Lung (tissue), 12 donors: ENCODE measurements around the gene ZNF431. TPM values are rescaled to one million over a fixed set of nuclear protein-coding genes. Genes with fewer than 3 reads are reported as not detected.

Experiments used
- ATAC-seq: fragments of 200-7000 bp; cut with Tn5 transposase; one replicate; pipeline ENCODE4 v1.9.1; 2020; ENCODE audit warnings: moderate number of reproducible peaks; ENCODE audit not compliant: insufficient read depth, low FRiP score
- DNase-seq, 3 donors: peaks; one replicate each; pipeline ENCODE4 v3.0.0-alpha.2; 2013 to 2017
- H3K27ac ChIP-seq, 2 donors: one replicate each; pipeline ENCODE4 v1.5.1; 2013; ENCODE audit warnings: mild to moderate bottlenecking in 2 of 2, moderate library complexity in 2 of 2, control low read depth in 1 of 2, inconsistent platforms in 1 of 2, low read depth in 1 of 2, low read length in 1 of 2
- H3K27me3 ChIP-seq, 3 donors: one replicate each; pipeline ENCODE4 v1.5.1; 2013; ENCODE audit warnings: low read length in 2 of 3; ENCODE audit not compliant: control insufficient read depth in 3 of 3, insufficient read depth in 3 of 3
- H3K36me3 ChIP-seq, 4 donors: one replicate each; pipeline ENCODE4 v1.5.1; 2013; ENCODE audit warnings: low read length in 4 of 4, mild to moderate bottlenecking in 1 of 4, moderate library complexity in 1 of 4; ENCODE audit not compliant: control insufficient read depth in 4 of 4, insufficient read depth in 4 of 4
- H3K4me1 ChIP-seq, 5 donors: one replicate each; pipeline ENCODE4 v1.5.1; 2013; ENCODE audit warnings: low read length in 5 of 5, mild to moderate bottlenecking in 2 of 5, moderate library complexity in 1 of 5; ENCODE audit not compliant: control insufficient read depth in 5 of 5, insufficient read depth in 5 of 5
- H3K4me3 ChIP-seq: one replicate; pipeline ENCODE4 v1.5.1; 2013; ENCODE audit warnings: mild to moderate bottlenecking, control low read depth, moderate library complexity
- H3K9ac ChIP-seq, 2 donors: one replicate each; pipeline ENCODE4 v1.5.1; 2013; ENCODE audit warnings: low read length in 2 of 2, control low read depth in 1 of 2; ENCODE audit not compliant: insufficient read depth in 1 of 2
- H3K9me3 ChIP-seq, 4 donors: one replicate each; pipeline ENCODE4 v1.5.1; 2013; ENCODE audit warnings: low read length in 3 of 4, mild to moderate bottlenecking in 1 of 4, moderate library complexity in 1 of 4; ENCODE audit not compliant: control insufficient read depth in 4 of 4, insufficient read depth in 3 of 4
- whole genome bisulfite sequencing, 2 donors: extraction: QIAGEN DNeasy Blood & Tissue Kit; methylation state at CpG; one replicate each; pipeline ENCODE4 v1.1.7; 2013; 5-methylcytosine and 5-hydroxymethylcytosine counted together
- polyA plus RNA-seq, 2 donors: library from polyadenylated mRNA; stranded (reverse); fragments of 200-250 nt; gene quantifications; one replicate each; pipeline ENCODE4 v1.2.1, GENCODE V29; 2013
- total RNA-seq, 2 donors: library from RNA; depleted of rRNA in 1 of 2; stranded (reverse); fragments of >200 nt in 1 of 2; gene quantifications; one replicate each; pipeline ENCODE4 v1.2.1, GENCODE V29; 2014 to 2021
- TF ChIP-seq, protein P1 (sequence below): IDR thresholded peaks from 2 replicates; pipeline ENCODE4 v1.5.1; 2012; ENCODE audit warnings: mild to moderate bottlenecking; ENCODE audit errors: control extremely low read depth, extremely low read depth
- donor health status: control.
- donor health status: control.
- donor health status: Bipolar disorder and iron deficiency.
- donor health status: healthy.
- donor health status: DM: yes; HTN: yes; CAD: no.

ZNF431 gene
- total and polyA plus RNA-seq, 4 donors: 3.5 to 36.2 (median 19.4) TPM

DNA sequence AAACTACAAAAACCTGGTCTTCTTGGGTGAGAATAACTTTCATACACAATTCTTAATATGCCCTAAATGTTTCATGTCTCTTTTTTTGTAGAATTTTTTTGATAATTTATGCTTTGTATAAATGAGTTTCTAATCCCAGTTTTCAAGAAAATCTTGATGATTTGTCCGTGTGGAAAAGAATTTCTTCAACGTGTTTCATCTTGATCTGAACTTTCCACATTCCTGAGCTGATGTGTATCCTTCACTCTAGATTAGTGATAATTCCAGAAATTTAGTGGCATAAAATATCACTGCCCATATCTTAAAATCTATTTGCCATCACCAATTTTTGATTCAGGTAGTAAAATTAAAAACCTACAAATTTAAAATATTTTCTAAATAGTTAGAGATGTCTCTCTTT lies 24.6 kb downstream of the ZNF431 start:
- WGBS, 2 donors: 79 to 92% methylated on average over 2 of the region's 2 CpGs

DNA sequence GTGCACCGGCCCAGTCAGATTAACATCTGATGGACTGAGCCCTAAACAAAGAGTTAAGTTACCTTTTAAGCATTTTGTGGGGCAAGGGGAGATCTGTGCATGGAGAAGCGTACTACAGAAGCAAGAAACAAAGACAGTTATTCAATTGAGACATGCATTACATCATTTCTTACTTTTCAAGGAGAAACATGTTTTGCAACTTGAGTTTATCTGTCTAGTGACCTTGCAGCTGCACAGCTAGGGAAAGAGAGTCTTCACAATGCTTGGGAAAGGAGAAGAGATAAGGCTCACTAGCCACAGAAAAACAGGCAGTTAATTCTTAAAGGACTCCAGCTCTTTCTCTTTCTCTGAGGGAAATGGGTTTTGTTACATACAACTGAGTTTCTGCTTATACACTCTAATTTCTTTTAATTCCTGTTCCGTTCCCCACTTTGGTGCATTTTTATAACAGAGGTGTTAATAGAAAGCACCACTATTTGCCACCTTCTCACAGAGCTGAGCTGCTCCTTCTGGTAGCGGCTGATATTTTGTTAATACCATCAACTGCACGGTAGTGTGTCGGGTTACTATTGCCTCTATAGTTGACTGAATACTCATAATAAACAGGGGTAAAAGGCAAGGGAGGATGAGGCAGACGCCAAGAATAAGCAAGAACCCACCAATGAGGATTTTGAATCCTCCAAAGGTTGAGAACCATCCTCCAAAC lies 55.9 kb downstream of the ZNF431 start:
- WGBS, 2 donors: 56 to 67% methylated on average over 7 of the region's 7 CpGs
- Histone ChIP-seq H3K27me3 (no peaks in the 10 kb centered on the region), H3K4me3 (no peak overlapping the region), H3K4me1 (no peaks in the 10 kb centered on the region), H3K36me3 (no peaks in the 10 kb centered on the region), H3K9ac (no peak overlapping the region), H3K27ac (no peak overlapping the region), H3K9me3 (no peaks in the 10 kb centered on the region)
- ATAC-seq (no peak), DNase-seq (no peak)
- TF ChIP-seq, protein P1, sequence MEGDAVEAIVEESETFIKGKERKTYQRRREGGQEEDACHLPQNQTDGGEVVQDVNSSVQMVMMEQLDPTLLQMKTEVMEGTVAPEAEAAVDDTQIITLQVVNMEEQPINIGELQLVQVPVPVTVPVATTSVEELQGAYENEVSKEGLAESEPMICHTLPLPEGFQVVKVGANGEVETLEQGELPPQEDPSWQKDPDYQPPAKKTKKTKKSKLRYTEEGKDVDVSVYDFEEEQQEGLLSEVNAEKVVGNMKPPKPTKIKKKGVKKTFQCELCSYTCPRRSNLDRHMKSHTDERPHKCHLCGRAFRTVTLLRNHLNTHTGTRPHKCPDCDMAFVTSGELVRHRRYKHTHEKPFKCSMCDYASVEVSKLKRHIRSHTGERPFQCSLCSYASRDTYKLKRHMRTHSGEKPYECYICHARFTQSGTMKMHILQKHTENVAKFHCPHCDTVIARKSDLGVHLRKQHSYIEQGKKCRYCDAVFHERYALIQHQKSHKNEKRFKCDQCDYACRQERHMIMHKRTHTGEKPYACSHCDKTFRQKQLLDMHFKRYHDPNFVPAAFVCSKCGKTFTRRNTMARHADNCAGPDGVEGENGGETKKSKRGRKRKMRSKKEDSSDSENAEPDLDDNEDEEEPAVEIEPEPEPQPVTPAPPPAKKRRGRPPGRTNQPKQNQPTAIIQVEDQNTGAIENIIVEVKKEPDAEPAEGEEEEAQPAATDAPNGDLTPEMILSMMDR: no peak

More for the DNA sequence above, 24.6 kb downstream of the ZNF431 start:
- no peak overlapping the region for H3K9ac ChIP-seq
- TF ChIP-seq, protein P1: no peak
- DNase-seq (no peak), ATAC-seq (no peak)
- peaks cover 3 to 25% (median 10%) of the 10 kb centered on the region in 4 donors for H3K36me3 ChIP-seq
- H3K9me3 ChIP-seq: peaks cover 0 to 7% (median 0%) of the 10 kb centered on the region in 4 donors
- H3K4me3 ChIP-seq: no peak overlapping the region
- no peaks in the 10 kb centered on the region for H3K27me3 ChIP-seq
- H3K27ac ChIP-seq: no peak overlapping the region
- H3K4me1 ChIP-seq: no peaks in the 10 kb centered on the region

DNA sequence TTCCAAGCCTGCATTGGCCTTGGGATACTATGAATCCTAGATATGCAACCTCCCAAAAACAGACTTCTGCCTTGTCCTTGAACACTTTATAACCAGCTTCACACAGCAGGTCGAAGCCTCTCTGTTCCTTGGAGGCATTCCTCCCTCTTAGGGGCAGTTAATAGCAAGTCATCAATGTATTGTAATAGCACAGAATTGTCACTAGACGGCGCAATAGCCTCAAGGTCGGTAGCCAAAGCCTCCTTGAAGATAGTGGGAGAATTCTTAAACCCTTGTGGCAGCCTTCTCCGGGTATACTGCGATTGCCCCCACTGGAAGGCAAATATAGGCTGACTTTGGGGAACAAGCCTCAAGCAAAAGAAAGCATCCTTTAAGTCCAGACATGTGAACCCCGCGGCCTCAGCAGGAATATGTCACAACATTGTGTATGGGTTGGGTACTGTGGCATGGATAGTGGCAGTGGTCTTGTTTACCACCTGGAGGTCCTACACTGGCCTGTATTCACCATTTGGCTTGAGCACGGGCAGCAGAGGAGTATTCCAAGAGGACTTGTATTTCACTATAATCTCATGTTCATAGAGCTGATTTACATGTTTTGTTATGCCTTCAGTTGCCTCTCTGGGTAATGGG lies 61.1 kb downstream of the ZNF431 start:
- DNase-seq (peak; percentile 28 to 75 (median 70)), ATAC-seq (no peak)
- no peaks in the 10 kb centered on the region for H3K4me1 ChIP-seq
- H3K27ac ChIP-seq: no peak overlapping the region
- TF ChIP-seq, protein P1: peak; percentile 58
- H3K36me3 ChIP-seq: no peaks in the 10 kb centered on the region
- 39 to 40% methylated on average over 9 of the region's 9 CpGs for WGBS, 2 donors
- H3K27me3 ChIP-seq: no peaks in the 10 kb centered on the region
- peaks cover 0 to 4% (median 0%) of the 10 kb centered on the region in 4 donors for H3K9me3 ChIP-seq
- no peak overlapping the region for H3K9ac ChIP-seq
- H3K4me3 ChIP-seq: no peak overlapping the region
